NB4 (cell line): ENCODE measurements around the gene DPP4.

Experiments used
- DNase-seq: peaks from one replicate; pipeline ENCODE4 v3.0.0; 2010; ENCODE audit warnings: low read depth
- H3K4me3 ChIP-seq: one replicate; pipeline ENCODE4 v1.5.1; 2011; ENCODE audit warnings: mild to moderate bottlenecking, low read depth, low read length, moderate library complexity
- MYC ChIP-seq: IDR thresholded peaks from 2 replicates; pipeline ENCODE4 v1.6.1; 2011; ENCODE audit warnings: low read depth, low read length
- POLR2A ChIP-seq: IDR thresholded peaks from 2 replicates; pipeline ENCODE4 v1.6.1; 2011; ENCODE audit warnings: mild to moderate bottlenecking; ENCODE audit not compliant: insufficient read length; ENCODE audit errors: extremely low read depth
- TF ChIP-seq, protein P1 (sequence below): IDR thresholded peaks from 2 replicates; pipeline ENCODE4 v1.6.1; 2011; ENCODE audit warnings: low read depth, low read length
- TF ChIP-seq, protein P2 (sequence below): IDR thresholded peaks from one replicate; pipeline ENCODE4 v1.5.1; 2012; ENCODE audit warnings: low read depth, low read length

DPP4 gene

DNA sequence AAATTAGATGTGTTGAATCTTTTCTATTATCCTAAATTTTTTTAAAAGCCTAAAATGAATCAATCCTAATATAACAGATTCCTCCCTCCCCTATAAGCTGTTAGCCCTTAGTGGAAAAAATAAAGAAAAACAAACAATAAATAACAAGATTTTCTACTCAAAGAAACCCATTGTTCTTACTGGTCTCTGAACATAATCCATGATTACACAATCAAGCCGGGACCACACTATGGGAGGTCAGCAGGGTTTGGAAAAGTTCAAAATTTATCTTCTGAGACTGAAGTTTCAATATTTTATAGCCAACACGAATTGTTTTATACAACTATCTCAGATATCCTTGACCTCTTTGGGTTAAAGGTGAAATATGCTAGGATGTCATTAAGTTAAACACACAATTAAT, 57.9 kb downstream of the DPP4 start:
- no peak overlapping the region for H3K4me3 ChIP-seq
- no peak for DNase-seq
- no peak for TF ChIP-seq MYC
- no peak for TF ChIP-seq POLR2A
- TF ChIP-seq, protein P1, sequence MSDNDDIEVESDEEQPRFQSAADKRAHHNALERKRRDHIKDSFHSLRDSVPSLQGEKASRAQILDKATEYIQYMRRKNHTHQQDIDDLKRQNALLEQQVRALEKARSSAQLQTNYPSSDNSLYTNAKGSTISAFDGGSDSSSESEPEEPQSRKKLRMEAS: no peak
- TF ChIP-seq, protein P2, sequence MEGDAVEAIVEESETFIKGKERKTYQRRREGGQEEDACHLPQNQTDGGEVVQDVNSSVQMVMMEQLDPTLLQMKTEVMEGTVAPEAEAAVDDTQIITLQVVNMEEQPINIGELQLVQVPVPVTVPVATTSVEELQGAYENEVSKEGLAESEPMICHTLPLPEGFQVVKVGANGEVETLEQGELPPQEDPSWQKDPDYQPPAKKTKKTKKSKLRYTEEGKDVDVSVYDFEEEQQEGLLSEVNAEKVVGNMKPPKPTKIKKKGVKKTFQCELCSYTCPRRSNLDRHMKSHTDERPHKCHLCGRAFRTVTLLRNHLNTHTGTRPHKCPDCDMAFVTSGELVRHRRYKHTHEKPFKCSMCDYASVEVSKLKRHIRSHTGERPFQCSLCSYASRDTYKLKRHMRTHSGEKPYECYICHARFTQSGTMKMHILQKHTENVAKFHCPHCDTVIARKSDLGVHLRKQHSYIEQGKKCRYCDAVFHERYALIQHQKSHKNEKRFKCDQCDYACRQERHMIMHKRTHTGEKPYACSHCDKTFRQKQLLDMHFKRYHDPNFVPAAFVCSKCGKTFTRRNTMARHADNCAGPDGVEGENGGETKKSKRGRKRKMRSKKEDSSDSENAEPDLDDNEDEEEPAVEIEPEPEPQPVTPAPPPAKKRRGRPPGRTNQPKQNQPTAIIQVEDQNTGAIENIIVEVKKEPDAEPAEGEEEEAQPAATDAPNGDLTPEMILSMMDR: no peak

DNA sequence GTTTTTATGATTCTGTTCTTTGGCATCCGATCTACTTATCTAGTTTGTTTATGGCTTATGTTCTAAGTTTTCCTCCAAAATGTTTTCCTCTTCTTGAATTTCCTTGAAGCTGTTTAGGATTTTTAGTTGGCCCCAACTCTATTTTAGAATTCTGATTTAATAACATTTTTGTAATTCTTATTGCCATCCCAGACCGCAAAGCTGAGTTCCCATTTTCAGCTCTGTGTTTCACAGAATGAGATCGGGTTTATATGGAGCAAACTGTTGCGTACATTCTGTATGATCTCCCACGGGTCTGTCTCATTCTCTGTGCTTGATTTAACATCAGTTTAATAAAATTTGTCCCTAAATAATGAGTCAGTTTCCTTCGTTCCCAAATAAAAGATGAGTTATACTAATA, 59.3 kb downstream of the DPP4 start:
- no peak overlapping the region for H3K4me3 ChIP-seq
- TF ChIP-seq, protein P2: no peak
- TF ChIP-seq, protein P1: no peak
- TF ChIP-seq MYC (no peak), POLR2A (no peak)
- DNase-seq: no peak

DNA sequence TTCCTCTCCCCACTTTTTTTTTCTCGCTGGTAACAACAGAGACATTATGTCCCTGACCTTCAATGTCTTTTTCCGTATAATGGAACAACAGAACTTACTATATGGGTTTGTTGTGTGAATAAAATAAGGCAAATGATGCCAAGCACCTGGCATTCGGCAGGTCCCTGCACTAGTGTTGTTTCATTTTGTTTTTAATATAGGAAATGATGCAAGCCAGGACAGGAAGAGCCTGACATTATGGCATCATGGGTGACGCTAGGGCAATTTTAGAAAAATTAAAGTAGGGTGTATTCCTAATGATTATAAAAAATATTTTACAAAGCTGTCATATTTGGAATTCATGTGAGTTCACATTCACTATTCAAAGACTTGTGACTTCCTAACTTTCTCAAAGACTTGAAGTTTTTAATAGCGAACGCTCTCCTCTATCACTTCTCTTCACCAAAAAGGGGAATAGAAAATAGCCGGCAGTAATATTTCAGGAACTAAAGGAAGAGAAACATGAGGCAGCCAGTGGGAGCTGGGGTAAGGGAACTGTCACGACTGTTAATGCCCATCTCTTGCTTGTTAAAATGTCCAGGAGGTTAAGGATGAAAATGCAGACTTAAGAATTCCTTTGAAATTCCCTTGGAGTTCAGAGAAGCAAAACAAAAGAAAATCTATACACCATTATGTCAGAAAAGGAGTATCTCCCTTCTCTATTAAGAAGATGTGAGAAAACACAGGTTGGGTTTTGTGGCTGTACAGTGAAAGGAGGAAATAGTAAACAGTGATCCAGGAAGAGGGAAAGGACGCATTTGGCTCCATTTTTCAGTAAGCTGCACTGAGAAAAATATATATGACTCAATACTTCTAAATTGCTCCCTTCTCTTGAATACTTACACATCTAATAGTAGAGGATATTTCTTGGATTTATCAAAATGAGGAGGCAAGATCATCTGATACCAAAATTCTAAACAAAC, 60.2 kb downstream of the DPP4 start:
- no peak overlapping the region for H3K4me3 ChIP-seq
- DNase-seq: peak; percentile 15
- TF ChIP-seq, protein P1: no peak
- no peak for TF ChIP-seq POLR2A
- no peak for TF ChIP-seq MYC
- TF ChIP-seq, protein P2: no peak

DNA sequence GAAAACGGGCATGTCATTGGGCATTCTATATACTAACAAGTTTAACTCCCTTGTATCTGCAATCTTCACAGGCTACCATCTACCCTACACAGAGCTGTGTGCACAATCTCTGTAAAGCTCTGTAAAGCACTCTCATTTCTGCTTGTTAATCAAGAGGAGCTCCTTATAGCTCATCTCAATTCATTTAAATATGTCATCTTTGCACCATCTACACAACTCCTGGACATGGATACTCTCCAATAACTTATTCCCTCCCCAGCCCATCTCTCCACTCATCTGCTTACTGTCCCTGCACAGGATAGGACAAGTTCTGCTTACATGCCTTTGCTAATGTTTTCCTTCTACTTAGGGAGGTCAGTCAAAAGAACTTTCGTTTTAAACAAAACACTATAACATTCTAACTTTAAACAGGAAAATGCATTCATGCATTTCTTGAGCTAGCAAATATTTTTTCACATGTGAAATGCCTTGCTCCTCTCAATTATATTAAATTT, 61.4 kb downstream of the DPP4 start:
- no peak for DNase-seq
- H3K4me3 ChIP-seq: no peak overlapping the region
- TF ChIP-seq POLR2A (no peak), MYC (no peak)
- TF ChIP-seq, protein P2: no peak
- TF ChIP-seq, protein P1: no peak

DNA sequence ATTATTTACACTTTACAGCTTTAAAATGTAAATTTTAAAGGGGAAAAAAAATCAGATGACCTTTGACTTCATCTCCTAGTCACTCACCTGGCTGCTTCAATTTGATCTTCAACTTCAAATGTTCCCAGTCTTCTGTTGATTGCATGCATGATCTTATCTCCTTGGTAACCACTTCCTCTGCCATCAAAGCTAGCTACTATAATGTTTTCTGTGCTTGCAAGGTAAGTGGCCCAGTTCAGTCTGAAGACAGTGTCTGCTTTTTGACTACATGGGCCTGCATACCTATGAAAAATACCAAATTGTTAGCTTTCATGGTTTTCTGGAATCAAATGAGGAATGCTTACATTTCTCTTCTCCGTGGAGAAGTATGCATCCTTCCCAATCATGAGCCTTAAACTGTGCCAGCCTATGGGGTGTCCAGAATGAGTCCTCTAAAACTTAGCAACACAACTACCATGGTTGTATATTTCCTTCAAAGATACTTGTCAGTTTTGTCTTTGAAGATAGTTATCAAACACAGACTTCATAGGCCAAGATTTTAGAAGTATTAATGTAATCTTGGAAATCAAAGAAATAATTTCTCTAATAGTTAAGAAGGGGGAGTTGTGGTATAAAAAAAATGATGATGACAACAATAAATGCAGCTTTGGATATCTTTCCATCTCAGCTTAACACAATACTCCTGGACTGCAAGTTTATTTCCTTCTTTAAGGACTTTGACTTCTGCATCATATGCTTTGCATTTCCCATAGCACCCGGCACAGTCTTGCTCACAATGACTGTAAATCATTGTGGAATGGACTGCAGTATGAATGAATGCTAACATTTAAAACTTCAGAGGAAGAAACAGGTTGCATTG, 62.1 kb downstream of the DPP4 start:
- TF ChIP-seq MYC (no peak), POLR2A (no peak)
- TF ChIP-seq, protein P1: no peak
- TF ChIP-seq, protein P2: no peak
- no peak overlapping the region for H3K4me3 ChIP-seq
- no peak for DNase-seq
